SK-N-SH treated with all-trans-retinoic acid at 6 μM for 48 hours (cell line): Measurements from ENCODE around the gene ZKSCAN4.

Experiments used
- ATAC-seq: fragments of 200-7000 bp; cut with Tn5 transposase; 3 replicates; pipeline ENCODE4 v1.9.1; 2020; ENCODE audit warnings: mild to moderate bottlenecking, moderate library complexity
- ARNTL ChIP-seq: fragments of 450-650 bp; formaldehyde crosslinking; IDR thresholded peaks from 2 replicates; pipeline ENCODE4 v1.5.0; 2020; ENCODE audit warnings: low read depth, mild to moderate bottlenecking, moderate library complexity, borderline replicate concordance
- BACH2 ChIP-seq: fragments of 250-450 bp; sonication (Bioruptor Pico); IDR thresholded peaks from 2 replicates; pipeline ENCODE4 v1.9.0; 2021; ENCODE audit warnings: mild to moderate bottlenecking, borderline replicate concordance
- CSDC2 ChIP-seq: fragments of 250-450 bp; sonication (Bioruptor Pico); IDR thresholded peaks from 2 replicates; pipeline ENCODE4 v1.5.0; 2020; ENCODE audit warnings: mild to moderate bottlenecking, moderate library complexity
- CSRNP3 ChIP-seq: fragments of 250-450 bp; sonication (Bioruptor Pico); IDR thresholded peaks from 2 replicates; pipeline ENCODE4 v1.5.1; 2021; ENCODE audit warnings: mild to moderate bottlenecking, moderate library complexity
- ESRRG ChIP-seq: fragments of 250-450 bp; sonication (Bioruptor Pico); IDR thresholded peaks from 2 replicates; pipeline ENCODE4 v1.6.1; 2021; ENCODE audit warnings: mild to moderate bottlenecking
- ISL1 ChIP-seq: fragments of 250-450 bp; sonication (Bioruptor Pico); IDR thresholded peaks from 2 replicates; pipeline ENCODE4 v2.1.2; 2022; ENCODE audit warnings: mild to moderate bottlenecking, moderate library complexity
- OSR1 ChIP-seq: fragments of 250-450 bp; sonication (Bioruptor Pico); IDR thresholded peaks from 2 replicates; pipeline ENCODE4 v1.8.0; 2022; ENCODE audit warnings: moderate library complexity, mild to moderate bottlenecking, inconsistent platforms
- PPARA ChIP-seq: fragments of 250-450 bp; sonication (Bioruptor Pico); IDR thresholded peaks from 2 replicates; pipeline ENCODE4 v1.5.0; 2020; ENCODE audit warnings: mild to moderate bottlenecking, borderline replicate concordance
- RARB ChIP-seq: fragments of 250-450 bp; sonication (Bioruptor Pico); IDR thresholded peaks from 2 replicates; pipeline ENCODE4 v1.8.0; 2021; ENCODE audit warnings: mild to moderate bottlenecking, moderate library complexity
- SNAI2 ChIP-seq: fragments of 250-450 bp; sonication (Bioruptor Pico); IDR thresholded peaks from 2 replicates; pipeline ENCODE4 v1.5.0; 2020; ENCODE audit warnings: mild to moderate bottlenecking, moderate library complexity
- TCF4 ChIP-seq: fragments of 250-450 bp; sonication (Bioruptor Pico); IDR thresholded peaks from 2 replicates; pipeline ENCODE4 v1.8.0; 2021; ENCODE audit warnings: mild to moderate bottlenecking, moderate library complexity, borderline replicate concordance
- TOX ChIP-seq: fragments of 250-450 bp; sonication (Bioruptor Pico); IDR thresholded peaks from 2 replicates; pipeline ENCODE4 v1.8.0; 2021; ENCODE audit warnings: mild to moderate bottlenecking, moderate library complexity, borderline replicate concordance
- ZC3H10 ChIP-seq: fragments of 250-450 bp; sonication (Bioruptor Pico); IDR thresholded peaks from 2 replicates; pipeline ENCODE4 v1.5.1; 2021; ENCODE audit warnings: mild to moderate bottlenecking, moderate library complexity
- ZFP3 ChIP-seq: fragments of 250-450 bp; sonication (Bioruptor Pico); IDR thresholded peaks from 2 replicates; pipeline ENCODE4 v1.5.0; 2020; ENCODE audit warnings: mild to moderate bottlenecking, moderate library complexity
- ZFP30 ChIP-seq: fragments of 450-650 bp; formaldehyde crosslinking; IDR thresholded peaks from 2 replicates; pipeline ENCODE4 v1.5.0; 2022; ENCODE audit warnings: mild to moderate bottlenecking, moderate library complexity
- ZNF565 ChIP-seq: fragments of 450-650 bp; formaldehyde crosslinking; conservative IDR thresholded peaks from 2 replicates; pipeline ENCODE4 v1.5.0; 2020; ENCODE audit warnings: low read depth, mild to moderate bottlenecking, moderate library complexity
- ZNF70 ChIP-seq: fragments of 450-650 bp; formaldehyde crosslinking; IDR thresholded peaks from 2 replicates; pipeline ENCODE4 v1.5.0; 2020; ENCODE audit warnings: mild to moderate bottlenecking, moderate library complexity
- ZNF8 ChIP-seq: fragments of 450-650 bp; formaldehyde crosslinking; IDR thresholded peaks from 2 replicates; pipeline ENCODE4 v1.5.0; 2020; ENCODE audit warnings: mild to moderate bottlenecking, moderate library complexity
- TF ChIP-seq, protein P1 (sequence below): fragments of 250-450 bp; sonication (Bioruptor Pico); IDR thresholded peaks from 2 replicates; pipeline ENCODE4 v1.5.0; 2020; ENCODE audit warnings: mild to moderate bottlenecking, moderate library complexity
- TF ChIP-seq, protein P2 (sequence below): fragments of 250-450 bp; sonication (Bioruptor Pico); IDR thresholded peaks from 2 replicates; pipeline ENCODE4 v1.8.0; 2021; ENCODE audit warnings: low read depth, mild to moderate bottlenecking, moderate library complexity, borderline replicate concordance
- TF ChIP-seq, protein P3 (sequence below): fragments of 250-450 bp; sonication (Bioruptor Pico); IDR thresholded peaks from 2 replicates; pipeline ENCODE4 v1.8.0; 2020; ENCODE audit warnings: mild to moderate bottlenecking, moderate library complexity, borderline replicate concordance
- TF ChIP-seq, protein P4 (sequence below): fragments of 250-450 bp; sonication (Bioruptor Pico); IDR thresholded peaks from 2 replicates; pipeline ENCODE4 v1.5.1; 2020; ENCODE audit warnings: low read depth, mild to moderate bottlenecking, moderate library complexity

Gene ZKSCAN4

DNA sequence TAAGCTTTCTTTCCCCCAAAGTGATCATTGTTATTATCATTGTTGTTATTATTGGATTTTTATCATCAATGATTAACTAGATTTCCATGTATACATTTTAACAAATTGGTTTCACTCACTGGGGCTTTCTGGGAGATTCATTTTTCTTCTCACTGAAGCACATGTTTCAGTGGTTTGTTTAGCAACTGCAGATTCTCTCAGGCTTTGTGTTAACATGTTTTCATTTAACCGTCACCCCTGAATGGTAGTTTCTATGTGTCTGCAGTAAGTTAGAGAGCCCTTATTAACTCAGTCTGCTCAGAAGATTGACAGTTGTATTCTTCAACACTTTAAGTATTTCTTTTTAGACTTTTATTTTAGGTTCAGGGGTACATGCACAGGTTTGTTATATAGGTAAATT is 12.4 kb downstream of the ZKSCAN4 start:
- no peak for ATAC-seq
- TF ChIP-seq ZFP30 (CRISPR knock-in tag) = no peak
- no peak for TF ChIP-seq OSR1 (CRISPR knock-in tag)
- TF ChIP-seq TOX (CRISPR knock-in tag) = no peak
- no peak for TF ChIP-seq ZNF8 (CRISPR knock-in tag)
- no peak for TF ChIP-seq SNAI2 (CRISPR knock-in tag)
- TF ChIP-seq CSDC2 (CRISPR knock-in tag) = no peak
- no peak for TF ChIP-seq PPARA (CRISPR knock-in tag)
- TF ChIP-seq ESRRG = no peak
- no peak for TF ChIP-seq TCF4 (CRISPR knock-in tag)
- TF ChIP-seq RARB (CRISPR knock-in tag) = no peak
- TF ChIP-seq, protein P1, sequence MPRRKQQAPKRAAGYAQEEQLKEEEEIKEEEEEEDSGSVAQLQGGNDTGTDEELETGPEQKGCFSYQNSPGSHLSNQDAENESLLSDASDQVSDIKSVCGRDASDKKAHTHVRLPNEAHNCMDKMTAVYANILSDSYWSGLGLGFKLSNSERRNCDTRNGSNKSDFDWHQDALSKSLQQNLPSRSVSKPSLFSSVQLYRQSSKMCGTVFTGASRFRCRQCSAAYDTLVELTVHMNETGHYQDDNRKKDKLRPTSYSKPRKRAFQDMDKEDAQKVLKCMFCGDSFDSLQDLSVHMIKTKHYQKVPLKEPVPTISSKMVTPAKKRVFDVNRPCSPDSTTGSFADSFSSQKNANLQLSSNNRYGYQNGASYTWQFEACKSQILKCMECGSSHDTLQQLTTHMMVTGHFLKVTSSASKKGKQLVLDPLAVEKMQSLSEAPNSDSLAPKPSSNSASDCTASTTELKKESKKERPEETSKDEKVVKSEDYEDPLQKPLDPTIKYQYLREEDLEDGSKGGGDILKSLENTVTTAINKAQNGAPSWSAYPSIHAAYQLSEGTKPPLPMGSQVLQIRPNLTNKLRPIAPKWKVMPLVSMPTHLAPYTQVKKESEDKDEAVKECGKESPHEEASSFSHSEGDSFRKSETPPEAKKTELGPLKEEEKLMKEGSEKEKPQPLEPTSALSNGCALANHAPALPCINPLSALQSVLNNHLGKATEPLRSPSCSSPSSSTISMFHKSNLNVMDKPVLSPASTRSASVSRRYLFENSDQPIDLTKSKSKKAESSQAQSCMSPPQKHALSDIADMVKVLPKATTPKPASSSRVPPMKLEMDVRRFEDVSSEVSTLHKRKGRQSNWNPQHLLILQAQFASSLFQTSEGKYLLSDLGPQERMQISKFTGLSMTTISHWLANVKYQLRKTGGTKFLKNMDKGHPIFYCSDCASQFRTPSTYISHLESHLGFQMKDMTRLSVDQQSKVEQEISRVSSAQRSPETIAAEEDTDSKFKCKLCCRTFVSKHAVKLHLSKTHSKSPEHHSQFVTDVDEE (CRISPR knock-in tag) = no peak
- TF ChIP-seq, protein P2, sequence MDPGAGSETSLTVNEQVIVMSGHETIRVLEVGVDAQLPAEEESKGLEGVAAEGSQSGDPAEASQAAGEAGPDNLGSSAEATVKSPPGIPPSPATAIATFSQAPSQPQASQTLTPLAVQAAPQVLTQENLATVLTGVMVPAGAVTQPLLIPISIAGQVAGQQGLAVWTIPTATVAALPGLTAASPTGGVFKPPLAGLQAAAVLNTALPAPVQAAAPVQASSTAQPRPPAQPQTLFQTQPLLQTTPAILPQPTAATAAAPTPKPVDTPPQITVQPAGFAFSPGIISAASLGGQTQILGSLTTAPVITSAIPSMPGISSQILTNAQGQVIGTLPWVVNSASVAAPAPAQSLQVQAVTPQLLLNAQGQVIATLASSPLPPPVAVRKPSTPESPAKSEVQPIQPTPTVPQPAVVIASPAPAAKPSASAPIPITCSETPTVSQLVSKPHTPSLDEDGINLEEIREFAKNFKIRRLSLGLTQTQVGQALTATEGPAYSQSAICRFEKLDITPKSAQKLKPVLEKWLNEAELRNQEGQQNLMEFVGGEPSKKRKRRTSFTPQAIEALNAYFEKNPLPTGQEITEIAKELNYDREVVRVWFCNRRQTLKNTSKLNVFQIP (CRISPR knock-in tag) = no peak
- TF ChIP-seq CSRNP3 (CRISPR knock-in tag) = no peak
- TF ChIP-seq, protein P3, sequence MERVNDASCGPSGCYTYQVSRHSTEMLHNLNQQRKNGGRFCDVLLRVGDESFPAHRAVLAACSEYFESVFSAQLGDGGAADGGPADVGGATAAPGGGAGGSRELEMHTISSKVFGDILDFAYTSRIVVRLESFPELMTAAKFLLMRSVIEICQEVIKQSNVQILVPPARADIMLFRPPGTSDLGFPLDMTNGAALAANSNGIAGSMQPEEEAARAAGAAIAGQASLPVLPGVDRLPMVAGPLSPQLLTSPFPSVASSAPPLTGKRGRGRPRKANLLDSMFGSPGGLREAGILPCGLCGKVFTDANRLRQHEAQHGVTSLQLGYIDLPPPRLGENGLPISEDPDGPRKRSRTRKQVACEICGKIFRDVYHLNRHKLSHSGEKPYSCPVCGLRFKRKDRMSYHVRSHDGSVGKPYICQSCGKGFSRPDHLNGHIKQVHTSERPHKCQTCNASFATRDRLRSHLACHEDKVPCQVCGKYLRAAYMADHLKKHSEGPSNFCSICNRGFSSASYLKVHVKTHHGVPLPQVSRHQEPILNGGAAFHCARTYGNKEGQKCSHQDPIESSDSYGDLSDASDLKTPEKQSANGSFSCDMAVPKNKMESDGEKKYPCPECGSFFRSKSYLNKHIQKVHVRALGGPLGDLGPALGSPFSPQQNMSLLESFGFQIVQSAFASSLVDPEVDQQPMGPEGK (CRISPR knock-in tag) = no peak
- no peak for TF ChIP-seq ZC3H10 (CRISPR knock-in tag)
- TF ChIP-seq, protein P4, sequence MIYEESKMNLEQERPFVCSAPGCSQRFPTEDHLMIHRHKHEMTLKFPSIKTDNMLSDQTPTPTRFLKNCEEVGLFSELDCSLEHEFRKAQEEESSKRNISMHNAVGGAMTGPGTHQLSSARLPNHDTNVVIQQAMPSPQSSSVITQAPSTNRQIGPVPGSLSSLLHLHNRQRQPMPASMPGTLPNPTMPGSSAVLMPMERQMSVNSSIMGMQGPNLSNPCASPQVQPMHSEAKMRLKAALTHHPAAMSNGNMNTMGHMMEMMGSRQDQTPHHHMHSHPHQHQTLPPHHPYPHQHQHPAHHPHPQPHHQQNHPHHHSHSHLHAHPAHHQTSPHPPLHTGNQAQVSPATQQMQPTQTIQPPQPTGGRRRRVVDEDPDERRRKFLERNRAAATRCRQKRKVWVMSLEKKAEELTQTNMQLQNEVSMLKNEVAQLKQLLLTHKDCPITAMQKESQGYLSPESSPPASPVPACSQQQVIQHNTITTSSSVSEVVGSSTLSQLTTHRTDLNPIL (CRISPR knock-in tag) = no peak
- no peak for TF ChIP-seq ISL1
- no peak for TF ChIP-seq ZNF565 (CRISPR knock-in tag)

- ATAC-seq = no peak
- TF ChIP-seq CSDC2 (CRISPR knock-in tag) (no peak), ZNF70 (no peak), ESRRG (no peak), ZFP30 (CRISPR knock-in tag) (no peak), TOX (CRISPR knock-in tag) (no peak), ZFP3 (CRISPR knock-in tag) (no peak), ZNF8 (CRISPR knock-in tag) (no peak), ZNF565 (CRISPR knock-in tag) (no peak), ARNTL (CRISPR knock-in tag) (no peak), ISL1 (no peak), PPARA (CRISPR knock-in tag) (no peak), RARB (CRISPR knock-in tag) (no peak), CSRNP3 (CRISPR knock-in tag) (no peak), SNAI2 (CRISPR knock-in tag) (no peak), TCF4 (CRISPR knock-in tag) (no peak), BACH2 (CRISPR knock-in tag) (no peak), OSR1 (CRISPR knock-in tag) (no peak)
- TF ChIP-seq, protein P4 (CRISPR knock-in tag) = no peak
- TF ChIP-seq, protein P2 (CRISPR knock-in tag) = no peak
- TF ChIP-seq, protein P3 (CRISPR knock-in tag) = no peak
Measured at GRCh38 chr6:28235912-28236452, 16.1 kb downstream of the ZKSCAN4 start.
